ENCODE measurements around the gene CAB39. TPM values are rescaled to one million over a fixed set of nuclear protein-coding genes. Genes with fewer than 3 reads are reported as not detected.
A peak's percentile ranks its signal among the peaks of the same experiment; 100 is the strongest.

CAB39 gene
- total RNA-seq, 1 experiment from 2014 or later: 52.5 TPM

GRCh38 chr2:230830428-230830827, 117.8 kb downstream of the CAB39 start:
- Histone ChIP-seq H3K27ac (ENCODE audit: low read length) (no peak overlapping the region), H3K9me2 (replicated peaks; ENCODE audit: low read length) (no peaks in the 10 kb centered on the region), H4K20me1 (ENCODE audit: low read length) (no peaks in the 10 kb centered on the region), H3K4me3 (ENCODE audit: low read length) (no peak overlapping the region), H3K9me3 (ENCODE audit: low read length) (no peaks in the 10 kb centered on the region), H3K27me3 (ENCODE audit: low read length) (no peaks in the 10 kb centered on the region), H3K36me3 (ENCODE audit: low read depth, low read length) (no peaks in the 10 kb centered on the region), H3K4me1 (ENCODE audit: insufficient read depth, low read length) (no peaks in the 10 kb centered on the region), H3K4me2 (ENCODE audit: low read length) (no peak overlapping the region), H3F3A (ENCODE audit: low read length, unreplicated experiment) (no peaks in the 10 kb centered on the region), H2AFZ (ENCODE audit: low read length) (no peak overlapping the region), H3K9ac (ENCODE audit: low read length) (no peak overlapping the region), H3K79me2 (ENCODE audit: low read length) (no peaks in the 10 kb centered on the region)
- ATAC-seq (no peak), DNase-seq (no peak)
- ChIA-PET CTCF (no interaction called here), POLR2A (ENCODE audit: unreplicated experiment) (no interaction called here)
- intact Hi-C loops (cut with micrococcal nuclease): no loop called here
- TF ChIP-seq CTCF (conservative IDR thresholded peaks at IDR 0.05; ENCODE audit: low read depth, low read length) (no peak), EZH2phosphoT487 (IDR thresholded peaks at IDR 0.05; ENCODE audit: borderline replicate concordance, low read length) (no peak), EZH2 (IDR thresholded peaks at IDR 0.05; ENCODE audit: low read length, unreplicated experiment) (no peak)
- BruUV-seq (replicated peaks): no TSS peak

GRCh38 chr2:230840301-230840700, 127.7 kb downstream of the CAB39 start:
- no TSS peak for BruUV-seq (replicated peaks)
- Histone ChIP-seq H3K27ac (ENCODE audit: low read length) (no peak overlapping the region), H3F3A (ENCODE audit: low read length, unreplicated experiment) (no peaks in the 10 kb centered on the region), H3K9ac (ENCODE audit: low read length) (no peak overlapping the region), H3K36me3 (ENCODE audit: low read depth, low read length) (no peaks in the 10 kb centered on the region), H3K27me3 (ENCODE audit: low read length) (no peaks in the 10 kb centered on the region), H3K79me2 (ENCODE audit: low read length) (no peaks in the 10 kb centered on the region), H3K9me2 (replicated peaks; ENCODE audit: low read length) (no peaks in the 10 kb centered on the region), H3K4me1 (ENCODE audit: insufficient read depth, low read length) (no peaks in the 10 kb centered on the region), H3K9me3 (ENCODE audit: low read length) (peaks cover 6% of the 10 kb centered on the region; the same call in 1 of the 2 replicates), H2AFZ (ENCODE audit: low read length) (no peak overlapping the region), H3K4me2 (ENCODE audit: low read length) (no peak overlapping the region), H4K20me1 (ENCODE audit: low read length) (no peaks in the 10 kb centered on the region), H3K4me3 (ENCODE audit: low read length) (no peak overlapping the region)
- ATAC-seq (no peak), DNase-seq (no peak)
- TF ChIP-seq CTCF (conservative IDR thresholded peaks at IDR 0.05; ENCODE audit: low read depth, low read length) (no peak), EZH2phosphoT487 (IDR thresholded peaks at IDR 0.05; ENCODE audit: borderline replicate concordance, low read length) (no peak), EZH2 (IDR thresholded peaks at IDR 0.05; ENCODE audit: low read length, unreplicated experiment) (no peak)
- CTCF ChIA-PET: interaction anchor here (0.6 kb wide), 1 partner anchor 65 kb away, joined by 4 read pairs; no protein-coding TSS in a partner anchor
- POLR2A ChIA-PET (ENCODE audit: unreplicated experiment): no interaction called here
- intact Hi-C loops (cut with micrococcal nuclease): no loop called here

DNA sequence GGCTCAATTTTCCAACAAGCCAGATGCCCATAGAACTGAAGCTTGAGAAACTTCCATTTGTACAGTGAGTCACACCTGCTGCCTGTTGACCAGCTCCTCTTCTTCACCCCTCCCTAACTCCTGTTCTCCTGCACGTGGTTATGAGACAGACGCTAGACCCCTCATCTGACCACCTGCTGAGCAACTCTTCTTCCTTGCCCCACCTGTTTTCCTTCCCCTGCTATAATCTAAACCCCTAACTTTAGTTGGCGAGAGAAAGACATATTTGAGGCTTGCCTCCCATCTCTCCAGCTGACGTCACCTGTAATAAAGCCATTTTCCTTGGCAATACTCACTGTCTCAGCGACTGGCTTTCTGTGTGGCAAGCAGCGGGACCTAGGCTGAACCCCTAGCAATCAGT, 129.8 kb downstream of the CAB39 start:
- H3K27me3 ChIP-seq (ENCODE audit: low read length): no peaks in the 10 kb centered on the region
- no peak overlapping the region for H2AFZ ChIP-seq (ENCODE audit: low read length)
- DNase-seq: no peak
- H3K4me1 ChIP-seq (ENCODE audit: insufficient read depth, low read length): no peaks in the 10 kb centered on the region
- H3K9ac ChIP-seq (ENCODE audit: low read length): no peak overlapping the region
- ATAC-seq: 0 out of 2 replicates have a peak, but pooled peaks have one; percentile 48
- no peak overlapping the region for H3K4me3 ChIP-seq (ENCODE audit: low read length)
- H4K20me1 ChIP-seq (ENCODE audit: low read length): no peaks in the 10 kb centered on the region
- H3F3A ChIP-seq (ENCODE audit: low read length, unreplicated experiment): no peaks in the 10 kb centered on the region
- no peaks in the 10 kb centered on the region for H3K36me3 ChIP-seq (ENCODE audit: low read depth, low read length)
- ChIA-PET CTCF (no interaction called here), POLR2A (ENCODE audit: unreplicated experiment) (no interaction called here)
- no peak overlapping the region for H3K27ac ChIP-seq (ENCODE audit: low read length)
- no peaks in the 10 kb centered on the region for H3K9me2 ChIP-seq (replicated peaks; ENCODE audit: low read length)
- H3K9me3 ChIP-seq (ENCODE audit: low read length): peaks cover 6% of the 10 kb centered on the region; the same call in 1 of the 2 replicates
- BruUV-seq (replicated peaks): no TSS peak
- TF ChIP-seq EZH2phosphoT487 (IDR thresholded peaks at IDR 0.05; ENCODE audit: borderline replicate concordance, low read length) (no peak), EZH2 (IDR thresholded peaks at IDR 0.05; ENCODE audit: low read length, unreplicated experiment) (no peak)
- no peak overlapping the region for H3K4me2 ChIP-seq (ENCODE audit: low read length)
- intact Hi-C loops (cut with micrococcal nuclease): no loop called here
- H3K79me2 ChIP-seq (ENCODE audit: low read length): no peaks in the 10 kb centered on the region

All from PC-3 (cell line).